Gastroesophageal sphincter (tissue), 3 donors: ENCODE results near the gene TNFRSF14.

Experiments
- CTCF ChIP-seq, 4 experiments: fragments of 200-600 bp in 2 of 4; fragments of 450-650 bp in 2 of 4; sonication (generic) in 1 of 4; IDR thresholded peaks; one replicate each; pipeline ENCODE4 v1.5.1; 2017 to 2019; ENCODE audit warnings: antibody characterized with exemption in 4 of 4, mild to moderate bottlenecking in 2 of 4, moderate library complexity in 2 of 4
- EP300 ChIP-seq: sonication (generic); formaldehyde crosslinking; IDR thresholded peaks from one replicate; pipeline ENCODE4 v1.6.1; 2017; ENCODE audit warnings: antibody characterized with exemption, mild to moderate bottlenecking
- POLR2A ChIP-seq, 2 donors: fragments of 450-650 bp; IDR thresholded peaks; one replicate each; pipeline ENCODE4 v1.6.1; 2017; ENCODE audit warnings: antibody characterized with exemption in 2 of 2, mild to moderate bottlenecking in 2 of 2, moderate library complexity in 1 of 2

- TF ChIP-seq POLR2A (IDR thresholded peaks at IDR 0.05) = no peak
- no peak for TF ChIP-seq CTCF (IDR thresholded peaks at IDR 0.05)
- no peak for TF ChIP-seq EP300
Observed at GRCh38 chr1:2583331-2583791, 27.2 kb downstream of the TNFRSF14 start.
